RKO (cell line): ENCODE data around the gene BPI.
"Not testable (repeated sequence)": the region's sequence is repeated elsewhere in the genome, so short reads cannot be mapped to it uniquely, and the experiment has no call there.

Source experiments
- DNase-seq: peaks from one replicate; pipeline ENCODE4 v3.0.0-alpha.2; 2016; ENCODE audit warnings: low spot score

Gene BPI

DNA sequence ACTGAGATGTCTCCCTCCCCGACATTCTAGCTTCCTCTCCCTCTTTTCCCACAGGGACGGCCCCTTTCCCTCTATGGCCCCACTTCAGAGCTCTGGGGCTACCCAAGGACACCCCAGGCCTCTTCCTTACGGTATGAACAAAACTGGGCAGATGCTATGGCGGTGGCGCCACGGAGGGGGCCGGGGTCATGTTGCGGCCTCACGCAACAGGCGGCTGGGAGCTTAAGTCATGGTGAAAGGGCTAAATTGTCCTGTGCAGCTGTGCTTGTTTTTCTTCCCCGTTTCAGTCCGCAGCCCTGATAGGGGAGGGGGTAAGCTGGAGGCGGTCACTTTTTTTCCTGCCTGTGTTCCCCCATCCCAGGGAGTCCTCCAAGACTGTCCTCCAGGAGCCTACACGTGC lies 25.8 kb upstream of the BPI start:
- DNase-seq, result no peak

DNA sequence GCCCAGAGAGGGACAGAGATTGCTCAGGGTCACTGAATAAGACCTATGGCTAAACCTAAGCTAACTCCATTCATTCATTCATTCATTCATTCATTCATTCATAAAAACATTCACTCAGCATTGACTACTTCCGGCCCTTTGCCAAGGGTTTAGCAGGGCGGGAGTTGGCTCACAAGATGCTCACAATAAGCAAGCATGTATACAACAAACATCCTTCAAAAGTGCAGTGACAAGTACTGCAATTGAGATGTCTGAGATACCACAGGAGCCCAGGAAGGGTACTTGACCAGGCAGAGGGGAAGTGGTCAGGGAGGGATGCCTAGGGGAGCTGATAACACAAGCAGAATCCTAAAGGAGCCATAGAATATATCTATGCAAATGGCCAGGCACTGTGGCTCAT lies 25.2 kb upstream of the BPI start:
- DNase-seq, result no peak

DNA sequence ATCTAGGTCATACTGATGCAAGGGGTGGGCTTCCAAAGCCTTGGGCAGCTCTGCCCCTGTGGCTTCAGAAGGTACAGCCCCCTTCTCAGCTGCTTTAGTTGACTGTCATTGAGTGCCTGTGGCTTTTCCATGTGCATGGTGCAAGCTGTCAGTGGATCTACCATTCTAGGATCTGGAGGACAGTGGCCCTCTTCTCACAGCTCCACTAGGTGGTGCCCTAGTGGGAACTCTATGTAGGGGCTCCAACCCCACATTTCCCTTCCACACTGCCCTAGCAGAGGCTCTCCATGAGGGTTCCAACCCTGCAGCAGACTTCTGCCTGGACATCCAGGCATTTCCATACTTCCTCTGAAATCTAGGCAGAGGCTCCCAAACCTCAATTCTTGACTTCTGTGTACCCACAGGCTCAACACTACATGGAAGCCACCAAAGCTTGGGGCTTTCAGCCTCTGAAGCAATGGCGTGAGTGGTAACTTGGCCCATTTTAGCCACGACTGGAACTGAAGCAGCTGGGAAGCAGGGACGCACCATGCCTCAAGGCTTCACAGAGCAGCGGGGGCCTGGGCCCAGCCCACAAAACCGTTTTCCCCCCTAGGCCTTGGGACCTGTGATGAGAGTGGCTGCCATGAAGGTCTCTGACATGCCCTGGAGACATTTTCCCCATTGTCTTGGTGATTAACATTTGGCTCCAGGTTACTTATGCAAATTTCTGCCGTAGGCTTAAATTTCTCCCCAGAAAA lies 22.6 kb upstream of the BPI start:
- DNase-seq, result not testable (repeated sequence)

DNA sequence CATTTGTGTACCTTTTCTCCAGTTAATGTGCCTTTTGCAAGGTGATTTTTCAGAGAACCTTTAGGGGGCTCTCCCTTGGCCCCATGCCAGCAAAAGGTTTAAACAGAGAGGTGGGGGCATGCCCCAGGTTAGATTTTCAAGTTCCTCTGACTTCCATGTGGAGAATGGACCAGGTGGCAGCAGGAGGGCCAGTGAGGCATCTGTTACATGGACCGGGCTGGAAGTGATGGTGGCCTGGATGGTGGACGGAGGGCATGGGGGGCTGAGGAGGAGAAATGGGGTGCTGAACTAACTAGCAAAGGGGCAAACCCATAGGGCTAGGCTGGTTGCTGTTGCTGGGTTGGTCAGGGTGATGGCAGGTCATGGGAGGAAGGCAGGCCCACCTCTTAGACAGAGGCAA lies 20.7 kb upstream of the BPI start:
- DNase-seq, result no peak

DNA sequence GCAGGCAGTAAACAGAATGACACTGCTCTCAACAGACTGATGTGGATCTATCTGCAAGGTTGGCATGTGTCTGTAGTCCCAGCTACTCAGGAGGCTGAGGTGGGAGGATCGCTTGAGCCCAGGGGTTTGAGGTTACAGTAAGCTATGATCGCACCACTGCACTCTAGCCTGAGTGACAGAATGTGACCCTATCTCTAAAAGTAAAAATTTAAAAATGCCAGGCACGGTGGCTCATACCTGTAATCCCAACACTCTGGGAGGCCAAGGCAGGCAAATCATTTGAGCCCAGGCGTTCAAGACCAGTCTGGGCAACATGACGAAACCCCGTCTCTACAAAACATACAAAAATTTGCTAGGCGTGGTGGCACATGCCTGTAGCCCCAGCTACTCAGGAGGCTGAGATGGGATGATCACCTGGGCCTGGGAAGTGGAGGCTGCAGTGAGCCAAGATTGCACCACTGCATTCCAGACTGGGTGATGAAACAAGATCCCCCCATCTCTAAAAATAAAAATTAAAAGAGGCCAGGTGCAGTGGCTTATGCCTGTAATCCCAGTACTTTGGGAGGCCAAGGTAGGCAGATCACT lies 19.8 kb upstream of the BPI start:
- DNase-seq, result not testable (repeated sequence)

DNA sequence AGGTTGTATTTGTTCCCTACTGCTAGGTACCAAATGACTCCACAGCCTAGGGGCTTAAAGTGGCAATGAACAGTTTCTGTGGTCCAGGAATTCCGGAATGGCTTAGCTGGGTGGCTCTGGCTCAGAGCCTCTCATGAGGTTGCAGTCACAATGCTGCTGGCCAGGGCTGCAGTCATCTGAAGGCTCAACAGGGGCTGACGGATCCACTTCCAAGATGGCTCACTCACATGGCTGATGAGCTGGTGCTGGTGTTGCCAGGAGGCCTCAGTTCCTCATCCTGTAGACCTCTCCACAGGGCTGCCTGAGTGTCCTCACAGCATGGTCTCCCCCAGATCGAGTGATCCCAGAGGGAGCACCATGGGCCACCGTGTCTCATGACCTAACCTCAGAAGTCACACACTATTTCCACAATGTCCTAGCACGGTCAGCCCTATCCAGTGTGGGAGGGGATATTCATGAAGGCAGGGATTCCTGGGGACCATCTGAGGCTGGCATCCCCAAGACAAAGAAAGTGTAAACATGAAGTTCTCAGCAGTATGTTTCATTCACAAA lies 19.0 kb upstream of the BPI start:
- no peak for DNase-seq

DNA sequence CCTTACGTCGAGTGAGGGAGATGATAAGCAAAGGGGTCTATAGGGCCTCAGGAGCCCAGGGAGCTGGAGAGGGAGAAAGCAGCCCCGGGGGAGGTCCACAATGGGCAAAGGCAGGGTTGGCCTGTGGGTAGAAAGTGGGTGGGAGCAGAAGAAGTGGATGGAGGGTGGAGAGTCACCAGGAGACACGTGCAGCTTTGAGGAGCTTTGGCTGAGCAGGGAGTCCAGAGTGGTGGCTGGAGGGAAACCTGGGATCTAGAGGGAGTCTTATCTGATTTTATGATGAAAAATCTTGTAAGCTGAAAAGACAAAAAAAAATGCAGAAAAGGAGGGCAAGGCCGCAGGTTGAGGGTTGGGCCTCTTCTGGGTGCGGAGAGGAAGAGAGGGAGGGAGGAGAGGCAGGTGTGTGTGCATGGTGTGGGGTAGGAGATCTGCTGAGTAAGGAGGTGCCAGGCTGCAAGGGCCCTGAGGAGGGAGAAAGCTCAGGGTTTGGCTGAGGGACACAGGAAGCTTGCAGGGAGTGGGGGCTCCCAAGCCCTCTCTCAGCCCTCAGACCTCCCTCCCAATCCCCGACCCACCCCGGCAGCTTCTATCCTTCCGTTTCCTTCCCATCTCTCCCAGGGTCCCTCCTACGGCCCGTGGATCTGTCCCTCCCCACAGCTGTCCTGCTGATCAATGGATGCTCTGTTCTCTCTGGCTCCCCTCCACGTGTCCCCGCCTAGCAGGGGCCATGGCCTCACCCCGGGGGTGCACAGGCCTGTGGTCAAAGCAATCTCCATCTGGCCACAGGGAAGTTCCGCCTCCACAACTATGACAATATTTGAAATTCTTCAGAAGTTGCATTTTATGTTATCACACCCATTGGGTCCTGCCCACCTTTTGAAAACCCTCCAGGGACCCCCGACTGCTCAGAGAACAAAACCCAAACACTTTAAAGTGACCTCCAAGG lies 17.1 kb upstream of the BPI start:
- DNase-seq, result no peak

DNA sequence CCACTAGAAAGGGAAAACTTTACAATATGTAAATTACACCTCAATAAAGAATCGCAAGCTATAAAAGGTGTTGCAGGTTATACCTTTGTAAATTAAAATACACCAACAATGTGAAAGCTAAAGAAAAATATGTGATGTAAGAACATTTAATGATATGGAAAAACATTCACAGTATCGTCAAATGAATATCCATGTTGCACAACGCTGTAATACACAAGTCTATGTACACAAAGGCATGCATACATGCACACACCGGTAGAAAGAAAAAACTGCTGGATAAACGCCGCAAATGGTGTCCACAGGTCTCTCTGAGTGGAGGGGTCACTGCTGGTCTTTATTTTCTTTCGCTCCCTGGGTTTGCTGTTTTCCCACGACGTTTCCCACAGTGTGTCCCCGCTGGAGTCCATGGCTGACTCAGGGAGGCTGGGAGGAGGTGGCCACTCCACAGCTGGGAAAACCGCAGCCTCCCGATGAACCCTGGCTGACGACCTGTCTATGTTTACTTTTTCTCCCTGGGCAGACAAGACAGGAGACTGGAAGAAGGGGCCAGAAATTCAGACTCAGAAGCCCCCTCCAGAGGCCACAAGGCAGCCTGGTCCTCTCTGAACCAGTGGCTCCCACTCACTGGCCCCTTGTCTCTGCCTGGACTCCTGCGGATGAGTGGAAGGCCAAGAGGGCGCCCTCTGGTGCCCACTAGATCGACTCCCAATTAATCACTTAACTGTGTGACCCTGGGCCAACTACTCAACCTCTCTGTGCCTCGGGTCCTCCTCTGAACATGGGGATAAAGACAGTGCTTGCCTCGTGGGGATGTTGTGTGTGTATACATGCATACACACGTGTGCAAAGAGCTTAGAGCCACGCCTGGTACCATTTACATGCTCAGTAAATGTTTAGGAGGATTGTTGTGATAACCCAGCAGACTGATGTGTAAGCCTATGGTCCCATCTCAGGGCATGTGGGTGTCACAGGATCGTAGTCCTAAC lies 12.8 kb upstream of the BPI start:
- DNase-seq, result peak; percentile 48

DNA sequence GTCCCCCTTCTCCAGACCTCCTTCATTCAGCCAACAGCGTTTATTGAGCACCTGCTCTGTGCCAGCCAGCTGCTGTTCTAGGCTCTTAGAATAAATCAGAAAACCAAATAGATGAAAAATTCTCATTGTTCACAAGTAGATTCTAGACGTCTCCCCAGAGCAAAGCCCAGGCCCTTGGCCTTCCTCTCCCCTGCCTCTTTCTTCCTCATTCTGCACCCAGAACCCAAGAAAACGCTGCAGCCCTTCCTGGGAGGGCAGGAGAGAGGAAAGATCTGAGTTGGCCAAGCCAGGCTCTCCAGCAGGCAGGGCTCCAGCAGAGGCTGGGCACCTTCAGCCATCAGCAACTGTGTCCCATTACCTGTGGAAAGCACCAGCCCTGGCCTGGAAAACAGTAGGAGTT lies 12.0 kb upstream of the BPI start:
- no peak for DNase-seq

DNA sequence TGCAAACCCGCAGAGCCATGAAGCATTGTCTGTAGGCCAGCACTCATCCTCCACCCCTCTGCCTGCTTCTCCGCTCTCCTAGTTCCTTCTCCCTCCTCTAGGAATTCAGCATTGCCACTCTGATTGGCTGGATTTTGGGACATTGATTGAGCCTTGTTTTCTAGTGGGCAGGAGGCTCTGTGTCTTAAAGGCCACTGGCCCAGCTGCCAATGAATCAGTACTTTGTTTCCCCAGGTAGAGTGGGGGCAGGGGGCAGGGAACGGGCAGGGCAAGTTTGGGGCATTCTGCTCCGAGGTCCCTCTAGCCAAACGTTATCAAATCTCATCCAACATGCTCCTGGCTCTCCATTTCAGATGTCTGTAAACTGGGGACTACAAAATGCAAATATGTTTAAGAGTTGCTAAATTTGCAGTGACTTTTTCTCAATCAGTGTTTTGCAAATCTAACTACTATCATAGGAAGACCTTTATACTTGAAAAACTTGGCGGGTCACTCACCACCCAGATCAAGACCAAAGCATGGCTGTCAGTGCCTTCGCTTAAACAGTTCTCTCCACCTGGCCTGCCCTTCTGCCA lies 10.4 kb upstream of the BPI start:
- DNase-seq, result no peak

DNA sequence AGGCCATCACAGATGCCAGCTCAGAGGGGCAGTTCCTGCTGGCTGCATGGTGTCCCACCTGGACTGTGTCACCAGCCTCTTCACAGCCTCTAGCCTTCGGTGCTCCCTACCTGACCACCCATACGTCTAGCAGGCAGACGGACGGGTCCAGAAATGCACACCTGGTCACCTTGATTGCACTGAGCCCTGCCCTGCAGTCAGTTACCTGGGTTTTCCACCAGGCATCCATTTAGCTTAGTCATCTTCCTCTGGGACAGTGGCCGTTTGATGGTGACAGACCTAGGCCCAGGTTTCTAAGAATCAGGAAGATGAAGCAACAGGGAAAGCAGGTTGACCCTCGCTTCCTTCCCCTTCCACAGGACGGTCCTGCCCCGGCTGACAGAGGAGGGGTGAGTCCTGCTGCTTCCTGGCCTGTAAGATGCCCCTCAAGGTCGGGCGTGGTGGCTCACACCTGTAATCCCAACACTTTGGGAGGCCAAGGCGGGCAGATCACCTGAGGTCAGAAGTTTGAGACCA lies 9.8 kb upstream of the BPI start:
- no peak for DNase-seq

DNA sequence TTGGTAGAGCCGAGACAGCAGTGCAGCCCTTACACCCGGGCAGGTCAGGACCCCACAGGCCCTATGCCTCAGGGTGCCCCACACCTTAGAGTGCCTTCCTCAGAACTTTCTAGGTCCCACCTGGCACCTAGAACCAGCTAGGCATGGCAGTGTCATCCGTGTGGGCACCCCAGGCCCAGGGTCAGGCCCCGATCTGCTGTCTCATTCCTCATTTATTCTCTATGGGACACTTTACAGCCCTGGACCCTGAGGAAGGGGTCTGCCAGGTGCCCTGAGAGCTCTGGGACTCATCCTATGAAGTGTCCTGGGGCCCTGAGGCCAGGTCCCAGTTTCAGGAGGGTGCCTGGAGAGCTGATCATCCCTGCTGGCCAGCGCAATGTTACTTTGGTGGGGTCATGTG lies 8.1 kb upstream of the BPI start:
- no peak for DNase-seq

DNA sequence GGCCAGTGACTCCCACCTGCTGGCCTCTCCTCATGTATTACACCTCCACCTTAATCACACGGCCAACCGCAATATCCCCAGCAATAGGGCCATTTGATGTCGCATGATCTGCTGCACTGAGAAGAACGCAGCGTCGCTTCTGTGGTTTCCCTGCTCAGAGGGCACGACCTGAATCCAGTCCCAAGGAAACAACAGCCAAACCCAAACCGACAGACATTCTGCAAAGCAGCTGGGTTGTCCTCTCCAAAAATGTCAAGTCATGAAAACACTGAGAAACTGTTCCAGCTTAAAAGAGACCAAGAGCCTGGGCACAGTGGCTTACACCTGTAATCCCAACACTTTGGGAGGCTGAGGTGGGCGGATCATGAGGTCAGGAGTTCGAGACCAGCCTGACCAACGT lies 7.5 kb upstream of the BPI start:
- DNase-seq, result no peak

DNA sequence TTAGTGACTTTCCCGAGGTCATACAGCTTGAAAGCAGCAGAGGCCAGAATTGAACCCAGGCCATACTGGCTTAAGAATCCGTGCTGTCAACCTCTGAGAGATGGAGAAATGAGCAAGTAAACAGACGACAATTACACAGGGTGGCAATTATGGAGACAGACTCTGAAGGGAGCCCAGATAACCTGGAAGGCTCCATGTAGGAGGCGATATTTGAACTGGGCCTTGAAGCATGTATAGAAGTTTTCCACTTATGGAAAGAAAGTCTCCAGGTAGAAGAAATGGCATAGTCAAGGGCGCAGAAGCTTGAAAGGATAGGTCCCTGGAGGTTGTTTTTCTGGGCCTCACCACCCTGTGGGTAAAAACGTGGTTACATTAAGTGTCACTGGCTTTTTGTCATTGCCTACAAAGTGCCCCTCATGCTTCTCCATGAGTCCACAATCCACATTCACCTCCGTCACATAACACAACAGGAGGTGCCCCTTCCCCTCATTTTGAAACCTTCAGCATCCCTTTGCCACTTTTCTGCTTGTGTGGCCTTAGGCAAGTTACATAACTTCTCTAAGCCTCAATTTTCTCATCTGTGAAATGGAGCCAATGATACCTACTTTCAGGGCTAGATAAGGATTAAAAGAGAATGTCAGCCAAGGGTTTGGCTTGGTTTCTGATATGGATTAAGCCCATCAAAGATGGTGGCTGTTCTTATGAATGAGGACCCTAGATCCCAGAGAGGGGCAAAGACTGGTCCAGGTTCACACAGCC lies 5.9 kb upstream of the BPI start:
- DNase-seq, result no peak

DNA sequence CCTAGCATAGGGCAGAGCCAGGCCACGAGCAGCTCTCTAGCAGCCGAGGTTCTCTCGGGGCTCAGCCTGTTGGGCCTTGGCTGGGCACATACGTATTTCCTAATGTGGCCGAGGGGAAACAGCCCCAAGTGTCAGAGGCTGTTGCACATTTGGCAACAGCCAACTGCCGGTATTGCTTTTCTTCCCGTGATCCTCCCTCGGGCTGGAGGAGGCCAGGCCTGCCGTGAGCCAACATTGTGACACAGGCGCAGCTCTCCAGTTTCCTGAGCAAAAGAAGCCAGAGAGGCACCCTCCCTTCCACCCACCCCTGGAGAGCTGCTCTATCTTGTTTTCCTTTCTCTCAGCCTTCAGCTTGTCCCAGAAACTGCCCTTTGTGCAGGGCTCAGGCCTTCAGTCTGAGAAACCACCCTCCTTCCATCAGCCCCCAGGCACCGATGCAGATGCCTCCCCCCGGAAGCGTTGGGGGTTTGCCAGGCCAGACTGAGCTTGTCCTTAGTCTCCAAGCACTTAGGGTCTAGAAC lies 5.1 kb upstream of the BPI start:
- DNase-seq, result no peak

DNA sequence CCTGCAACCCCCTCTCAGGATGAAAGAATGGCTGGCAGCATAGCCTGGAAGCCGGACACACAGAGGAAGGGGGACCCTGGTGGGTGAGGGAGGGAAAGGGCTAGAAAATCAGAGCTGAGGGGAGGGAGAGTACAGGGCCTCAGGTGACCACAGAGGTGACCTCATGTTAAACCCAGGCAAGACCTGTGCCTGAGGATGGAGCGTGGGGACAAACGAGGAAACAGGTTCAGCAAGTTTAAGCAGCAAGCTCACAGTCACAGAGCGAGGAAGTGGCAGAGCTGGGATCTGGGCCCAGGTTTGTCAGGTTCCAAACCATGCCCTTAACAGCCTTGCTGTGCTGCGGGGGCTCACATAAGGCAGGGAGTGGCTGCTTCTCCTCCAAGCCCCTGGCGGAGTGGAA lies 4.0 kb upstream of the BPI start:
- no peak for DNase-seq

DNA sequence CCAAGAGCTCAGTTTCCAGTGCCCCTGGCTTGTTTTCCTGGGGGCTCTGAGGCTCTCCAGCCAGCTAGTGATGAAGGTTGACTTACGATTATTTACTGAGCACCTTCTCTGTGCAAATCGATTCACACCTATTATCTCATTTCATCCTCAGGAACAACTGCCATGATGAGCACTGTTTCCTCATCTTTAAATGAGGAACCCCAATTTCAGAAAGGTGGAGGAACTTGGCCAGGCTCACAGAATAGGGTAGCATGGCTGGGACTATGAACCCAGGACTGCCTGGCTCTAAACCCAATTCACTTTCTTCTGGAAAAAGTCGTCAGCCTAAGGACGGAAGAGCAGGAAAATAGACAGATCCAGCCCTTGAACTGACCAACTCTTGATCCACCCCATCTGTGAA lies 3.5 kb upstream of the BPI start:
- no peak for DNase-seq

DNA sequence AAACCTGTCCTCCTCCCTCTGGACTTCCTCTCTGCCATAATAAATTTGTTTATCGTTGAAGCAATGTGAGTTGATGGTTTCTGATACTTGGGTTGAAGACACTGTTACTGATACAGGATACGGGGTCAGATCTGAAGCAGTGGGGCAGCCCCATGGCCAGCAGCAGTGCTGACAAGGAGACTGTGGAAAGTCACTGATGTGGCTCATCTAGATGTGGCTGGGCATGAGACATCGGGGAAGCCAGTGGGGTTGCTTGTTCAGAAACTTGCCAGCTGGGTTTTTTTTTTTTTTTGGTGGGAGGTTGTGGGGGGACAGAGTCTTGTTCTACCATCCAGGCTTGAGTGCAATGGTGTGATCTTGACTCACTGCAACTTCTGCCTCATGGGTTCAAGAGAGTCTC lies 2.6 kb upstream of the BPI start:
- no peak for DNase-seq

DNA sequence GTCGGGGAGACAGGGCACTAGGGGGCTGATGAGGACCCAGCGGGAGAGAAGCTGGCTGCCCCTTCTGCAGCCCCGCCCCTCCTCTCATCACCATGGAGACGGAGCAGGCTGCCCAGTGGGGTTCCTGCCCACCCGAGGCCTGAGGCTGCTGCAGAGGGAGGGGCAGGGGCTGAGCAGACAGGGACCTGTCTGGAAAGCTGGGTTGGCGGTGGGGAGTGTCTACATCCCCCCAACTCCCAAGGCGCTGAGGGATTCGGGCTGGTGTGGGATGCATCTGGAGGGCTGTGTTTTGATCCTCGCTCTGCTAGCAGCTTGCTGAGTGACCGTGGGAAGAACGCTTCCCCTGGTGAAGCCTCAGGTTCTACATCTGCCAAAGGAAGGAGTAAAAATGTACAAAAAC lies 1.2 kb upstream of the BPI start:
- no peak for DNase-seq
